Measurements from ENCODE around the gene HDAC4. TPM values are rescaled to one million over a fixed set of nuclear protein-coding genes. Genes with fewer than 3 reads are reported as not detected.

Gene HDAC4
- total and polyA plus RNA-seq, 10 of the 15 experiments (the other 5 are each of a cell fraction or from before 2014, with no cell fraction given): 0.22 to 15.7 (median 4.8) TPM

- TF ChIP-seq SKIL (IDR thresholded peaks at IDR 0.05; ENCODE audit: low read depth, poor library complexity, severe bottlenecking) (no peak), KLF5 (IDR thresholded peaks at IDR 0.05; ENCODE audit: partially characterized antibody) (no peak), IKZF2 (IDR thresholded peaks at IDR 0.05) (no peak)
Measured at GRCh38 chr2:239409976-239410375, 9.2 kb upstream of the HDAC4 start (continued).

DNA sequence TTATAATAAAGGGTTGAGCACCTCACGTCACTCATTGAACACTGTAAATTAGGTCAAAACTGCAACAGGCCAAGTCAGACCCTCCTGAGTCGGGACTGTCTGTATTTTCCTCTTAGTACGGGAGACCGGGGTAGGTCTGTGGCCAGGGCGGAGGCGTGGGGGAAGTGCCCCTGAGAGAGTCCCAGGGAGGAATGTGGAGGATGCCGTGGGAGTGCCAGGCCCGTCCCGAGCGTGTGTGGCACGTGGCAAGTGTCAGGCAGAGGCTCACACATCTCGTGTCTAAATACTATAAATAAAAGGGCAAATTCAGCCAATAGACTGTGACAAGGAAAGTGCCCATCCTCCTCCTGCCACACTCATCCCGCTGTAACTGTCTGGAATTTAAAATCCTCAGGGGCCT lies 6.3 kb upstream of the HDAC4 start:
- Histone ChIP-seq H4K20me1 (ENCODE audit: control insufficient read depth, insufficient read depth) (no peaks in the 10 kb centered on the region), H3K4me3 (no peak overlapping the region), H3K79me2 (ENCODE audit: control insufficient read depth, insufficient read depth, low read length) (no peaks in the 10 kb centered on the region), H3K4me2 (ENCODE audit: control insufficient read depth, insufficient read depth) (no peak overlapping the region), H3K9ac (ENCODE audit: control insufficient read depth, insufficient read depth, low read length) (no peak overlapping the region), H3K27me3 (replicated peaks in 1 of 2; ENCODE audit: control insufficient read depth in 2 of 2, insufficient read depth in 2 of 2, low read length in 1 of 2) (peaks cover 0 to 4% of the 10 kb centered on the region in 2 experiments; a peak in 3 of 4 replicates), H3K27ac (ENCODE audit: control insufficient read depth, insufficient read depth) (no peak overlapping the region), H3K36me3 (ENCODE audit: control insufficient read depth in 2 of 2, insufficient read depth in 2 of 2, low read length in 1 of 2) (no peaks in the 10 kb centered on the region), H3K9me3 (replicated peaks; ENCODE audit: control insufficient read depth, insufficient read depth, low read length) (no peaks in the 10 kb centered on the region), H2AFZ (ENCODE audit: control insufficient read depth, low read depth, low read length) (no peak overlapping the region), H3K4me1 (ENCODE audit: control insufficient read depth, insufficient read depth, low read length) (no peaks in the 10 kb centered on the region)
- ChIA-PET RAD21 (ENCODE audit: unreplicated experiment) (no interaction called here), SMC1A (ENCODE audit: uncharacterized antibody, unreplicated experiment) (no interaction called here), POLR2A (no interaction called here), CTCF (no interaction called here)
- intact Hi-C loops (cut with micrococcal nuclease; ENCODE audit: unreplicated experiment) (no loop called here), in situ Hi-C loops (cut with MboI) (no loop called here)
- TF ChIP-seq, protein P1, sequence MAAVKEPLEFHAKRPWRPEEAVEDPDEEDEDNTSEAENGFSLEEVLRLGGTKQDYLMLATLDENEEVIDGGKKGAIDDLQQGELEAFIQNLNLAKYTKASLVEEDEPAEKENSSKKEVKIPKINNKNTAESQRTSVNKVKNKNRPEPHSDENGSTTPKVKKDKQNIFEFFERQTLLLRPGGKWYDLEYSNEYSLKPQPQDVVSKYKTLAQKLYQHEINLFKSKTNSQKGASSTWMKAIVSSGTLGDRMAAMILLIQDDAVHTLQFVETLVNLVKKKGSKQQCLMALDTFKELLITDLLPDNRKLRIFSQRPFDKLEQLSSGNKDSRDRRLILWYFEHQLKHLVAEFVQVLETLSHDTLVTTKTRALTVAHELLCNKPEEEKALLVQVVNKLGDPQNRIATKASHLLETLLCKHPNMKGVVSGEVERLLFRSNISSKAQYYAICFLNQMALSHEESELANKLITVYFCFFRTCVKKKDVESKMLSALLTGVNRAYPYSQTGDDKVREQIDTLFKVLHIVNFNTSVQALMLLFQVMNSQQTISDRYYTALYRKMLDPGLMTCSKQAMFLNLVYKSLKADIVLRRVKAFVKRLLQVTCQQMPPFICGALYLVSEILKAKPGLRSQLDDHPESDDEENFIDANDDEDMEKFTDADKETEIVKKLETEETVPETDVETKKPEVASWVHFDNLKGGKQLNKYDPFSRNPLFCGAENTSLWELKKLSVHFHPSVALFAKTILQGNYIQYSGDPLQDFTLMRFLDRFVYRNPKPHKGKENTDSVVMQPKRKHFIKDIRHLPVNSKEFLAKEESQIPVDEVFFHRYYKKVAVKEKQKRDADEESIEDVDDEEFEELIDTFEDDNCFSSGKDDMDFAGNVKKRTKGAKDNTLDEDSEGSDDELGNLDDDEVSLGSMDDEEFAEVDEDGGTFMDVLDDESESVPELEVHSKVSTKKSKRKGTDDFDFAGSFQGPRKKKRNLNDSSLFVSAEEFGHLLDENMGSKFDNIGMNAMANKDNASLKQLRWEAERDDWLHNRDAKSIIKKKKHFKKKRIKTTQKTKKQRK (IDR thresholded peaks at IDR 0.05; ENCODE audit: low read depth, low read length): no peak
- no peak for TF ChIP-seq MYC (IDR thresholded peaks at IDR 0.05; ENCODE audit: insufficient read depth, insufficient read length, insufficient replicate concordance, low read length, severe bottlenecking)
- no peak for TF ChIP-seq ATF7 (IDR thresholded peaks at IDR 0.05; ENCODE audit: low read depth)
- TF ChIP-seq RUNX3 (IDR thresholded peaks at IDR 0.05; ENCODE audit: low read length): no peak
- TF ChIP-seq BCL3 (IDR thresholded peaks at IDR 0.05; ENCODE audit: borderline replicate concordance, insufficient read depth, low read depth, low read length, poor library complexity, severe bottlenecking): no peak
- no peak for TF ChIP-seq ZNF24 (IDR thresholded peaks at IDR 0.05)
- no peak for TF ChIP-seq SRF (IDR thresholded peaks at IDR 0.05; ENCODE audit: low read depth in 2 of 2, low read length in 2 of 2)
- BruUV-seq (replicated peaks): no TSS peak
- FAIRE-seq: no peak
- 42% methylated on average over 13 of the region's 13 CpGs for WGBS (ENCODE audit: insufficient coverage, insufficient replicate concordance, low lambda C conversion rate, missing lambda C conversion rate)
- ATAC-seq: no peak
- no peak for DNase-seq (ENCODE audit: low read depth, low spot score)

Measured in GM12878 (cell line).